HEK293 (cell line): ENCODE results near the gene CYBA.

Source experiments
- ZFHX2 ChIP-seq: fragments of 450-650 bp; formaldehyde crosslinking; conservative IDR thresholded peaks from 2 replicates; pipeline ENCODE4 v1.5.1; 2016; ENCODE audit warnings: missing biosample characterization, missing genetic modification characterization
- ZNF366 ChIP-seq: fragments of 450-650 bp; formaldehyde crosslinking; conservative IDR thresholded peaks from 2 replicates; pipeline ENCODE4 v1.5.1; 2016; ENCODE audit warnings: missing biosample characterization, missing genetic modification characterization
- ZNF629 ChIP-seq: fragments of 450-650 bp; formaldehyde crosslinking; IDR thresholded peaks from 2 replicates; pipeline ENCODE4 v1.5.1; 2017; ENCODE audit warnings: missing biosample characterization, missing genetic modification characterization
- ZSCAN23 ChIP-seq: fragments of 450-650 bp; formaldehyde crosslinking; IDR thresholded peaks from 2 replicates; pipeline ENCODE4 v1.5.1; 2016; ENCODE audit warnings: missing biosample characterization, missing genetic modification characterization
- TF ChIP-seq, protein P1 (sequence below): fragments of 450-650 bp; formaldehyde crosslinking; IDR thresholded peaks from 2 replicates; pipeline ENCODE4 v1.5.1; 2016; ENCODE audit warnings: missing biosample characterization, missing genetic modification characterization
- TF ChIP-seq, protein P2 (sequence below): fragments of 450-650 bp; formaldehyde crosslinking; IDR thresholded peaks from 2 replicates; pipeline ENCODE4 v1.5.1; 2016; ENCODE audit warnings: missing biosample characterization, missing genetic modification characterization
- TF ChIP-seq, protein P3 (sequence below): fragments of 450-650 bp; formaldehyde crosslinking; IDR thresholded peaks from 2 replicates; pipeline ENCODE4 v1.5.1; 2016; ENCODE audit warnings: missing biosample characterization, missing genetic modification characterization
- TF ChIP-seq, protein P4 (sequence below): fragments of 450-650 bp; formaldehyde crosslinking; IDR thresholded peaks from 2 replicates; pipeline ENCODE4 v1.5.1; 2016; ENCODE audit warnings: missing biosample characterization, missing genetic modification characterization
- TF ChIP-seq, protein P5 (sequence below): fragments of 450-650 bp; formaldehyde crosslinking; IDR thresholded peaks from 2 replicates; pipeline ENCODE4 v1.5.1; 2016; ENCODE audit warnings: missing biosample characterization, missing genetic modification characterization
- TF ChIP-seq, protein P6 (sequence below): fragments of 450-650 bp; formaldehyde crosslinking; conservative IDR thresholded peaks from 2 replicates; pipeline ENCODE4 v1.5.1; 2016; ENCODE audit warnings: low read depth, missing biosample characterization, missing genetic modification characterization

DNA sequence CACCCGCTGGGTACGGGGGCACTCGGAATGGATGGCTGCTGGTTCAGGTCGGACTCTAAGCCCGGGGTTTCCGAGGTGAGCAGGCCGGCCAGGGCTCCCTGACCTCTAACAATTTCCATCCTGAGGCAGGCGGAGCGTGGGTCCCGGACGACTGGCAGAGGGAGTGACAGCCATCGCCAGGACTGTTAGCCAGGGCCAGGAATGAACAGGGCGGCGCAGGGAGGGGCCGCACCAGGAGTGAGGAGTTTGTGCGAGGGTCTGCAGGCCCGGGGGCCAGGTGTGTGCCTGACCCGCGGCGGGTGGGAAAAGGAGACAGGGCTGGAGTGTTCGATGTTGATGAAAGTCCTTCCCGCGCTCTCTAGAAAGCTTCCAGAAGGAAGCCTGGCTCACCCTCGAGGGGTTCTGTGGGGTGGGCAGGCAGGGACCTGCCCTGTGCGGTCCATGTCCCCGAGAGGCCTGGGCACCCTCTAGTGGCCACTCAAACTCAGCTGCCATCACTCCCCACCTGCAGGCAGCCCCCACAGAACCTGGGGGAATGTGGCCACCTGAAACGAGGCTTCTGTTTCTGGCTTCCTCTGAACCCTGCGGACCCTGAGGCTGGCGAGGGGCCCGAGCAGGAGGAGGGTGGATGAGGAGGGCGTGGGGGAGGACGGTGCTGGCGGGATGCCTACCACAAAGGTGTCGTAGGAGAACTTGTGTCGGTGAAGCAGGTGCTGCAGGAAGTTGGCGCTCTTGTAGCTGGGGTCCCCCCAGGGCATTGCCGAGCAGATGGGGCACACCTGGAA is 47.2 kb upstream of the CYBA start:
- TF ChIP-seq, protein P1, sequence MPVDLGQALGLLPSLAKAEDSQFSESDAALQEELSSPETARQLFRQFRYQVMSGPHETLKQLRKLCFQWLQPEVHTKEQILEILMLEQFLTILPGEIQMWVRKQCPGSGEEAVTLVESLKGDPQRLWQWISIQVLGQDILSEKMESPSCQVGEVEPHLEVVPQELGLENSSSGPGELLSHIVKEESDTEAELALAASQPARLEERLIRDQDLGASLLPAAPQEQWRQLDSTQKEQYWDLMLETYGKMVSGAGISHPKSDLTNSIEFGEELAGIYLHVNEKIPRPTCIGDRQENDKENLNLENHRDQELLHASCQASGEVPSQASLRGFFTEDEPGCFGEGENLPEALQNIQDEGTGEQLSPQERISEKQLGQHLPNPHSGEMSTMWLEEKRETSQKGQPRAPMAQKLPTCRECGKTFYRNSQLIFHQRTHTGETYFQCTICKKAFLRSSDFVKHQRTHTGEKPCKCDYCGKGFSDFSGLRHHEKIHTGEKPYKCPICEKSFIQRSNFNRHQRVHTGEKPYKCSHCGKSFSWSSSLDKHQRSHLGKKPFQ = no peak
- TF ChIP-seq, protein P2, sequence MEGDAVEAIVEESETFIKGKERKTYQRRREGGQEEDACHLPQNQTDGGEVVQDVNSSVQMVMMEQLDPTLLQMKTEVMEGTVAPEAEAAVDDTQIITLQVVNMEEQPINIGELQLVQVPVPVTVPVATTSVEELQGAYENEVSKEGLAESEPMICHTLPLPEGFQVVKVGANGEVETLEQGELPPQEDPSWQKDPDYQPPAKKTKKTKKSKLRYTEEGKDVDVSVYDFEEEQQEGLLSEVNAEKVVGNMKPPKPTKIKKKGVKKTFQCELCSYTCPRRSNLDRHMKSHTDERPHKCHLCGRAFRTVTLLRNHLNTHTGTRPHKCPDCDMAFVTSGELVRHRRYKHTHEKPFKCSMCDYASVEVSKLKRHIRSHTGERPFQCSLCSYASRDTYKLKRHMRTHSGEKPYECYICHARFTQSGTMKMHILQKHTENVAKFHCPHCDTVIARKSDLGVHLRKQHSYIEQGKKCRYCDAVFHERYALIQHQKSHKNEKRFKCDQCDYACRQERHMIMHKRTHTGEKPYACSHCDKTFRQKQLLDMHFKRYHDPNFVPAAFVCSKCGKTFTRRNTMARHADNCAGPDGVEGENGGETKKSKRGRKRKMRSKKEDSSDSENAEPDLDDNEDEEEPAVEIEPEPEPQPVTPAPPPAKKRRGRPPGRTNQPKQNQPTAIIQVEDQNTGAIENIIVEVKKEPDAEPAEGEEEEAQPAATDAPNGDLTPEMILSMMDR (tag by site-specific recombination) = peak; percentile 72
- TF ChIP-seq ZNF366 (tag by site-specific recombination) (no peak), ZSCAN23 (tag by site-specific recombination) (no peak), ZFHX2 (tag by site-specific recombination) (no peak), ZNF629 (tag by site-specific recombination) (no peak)
- TF ChIP-seq, protein P3, sequence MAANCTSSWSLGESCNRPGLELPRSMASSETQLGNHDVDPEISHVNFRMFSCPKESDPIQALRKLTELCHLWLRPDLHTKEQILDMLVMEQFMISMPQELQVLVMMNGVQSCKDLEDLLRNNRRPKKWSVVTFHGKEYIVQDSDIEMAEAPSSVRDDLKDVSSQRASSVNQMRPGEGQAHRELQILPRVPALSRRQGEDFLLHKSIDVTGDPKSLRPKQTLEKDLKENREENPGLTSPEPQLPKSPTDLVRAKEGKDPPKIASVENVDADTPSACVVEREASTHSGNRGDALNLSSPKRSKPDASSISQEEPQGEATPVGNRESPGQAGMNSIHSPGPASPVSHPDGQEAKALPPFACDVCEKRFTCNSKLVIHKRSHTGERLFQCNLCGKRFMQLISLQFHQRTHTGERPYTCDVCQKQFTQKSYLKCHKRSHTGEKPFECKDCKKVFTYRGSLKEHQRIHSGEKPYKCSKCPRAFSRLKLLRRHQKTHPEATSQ (tag by site-specific recombination) = no peak
- TF ChIP-seq, protein P4, sequence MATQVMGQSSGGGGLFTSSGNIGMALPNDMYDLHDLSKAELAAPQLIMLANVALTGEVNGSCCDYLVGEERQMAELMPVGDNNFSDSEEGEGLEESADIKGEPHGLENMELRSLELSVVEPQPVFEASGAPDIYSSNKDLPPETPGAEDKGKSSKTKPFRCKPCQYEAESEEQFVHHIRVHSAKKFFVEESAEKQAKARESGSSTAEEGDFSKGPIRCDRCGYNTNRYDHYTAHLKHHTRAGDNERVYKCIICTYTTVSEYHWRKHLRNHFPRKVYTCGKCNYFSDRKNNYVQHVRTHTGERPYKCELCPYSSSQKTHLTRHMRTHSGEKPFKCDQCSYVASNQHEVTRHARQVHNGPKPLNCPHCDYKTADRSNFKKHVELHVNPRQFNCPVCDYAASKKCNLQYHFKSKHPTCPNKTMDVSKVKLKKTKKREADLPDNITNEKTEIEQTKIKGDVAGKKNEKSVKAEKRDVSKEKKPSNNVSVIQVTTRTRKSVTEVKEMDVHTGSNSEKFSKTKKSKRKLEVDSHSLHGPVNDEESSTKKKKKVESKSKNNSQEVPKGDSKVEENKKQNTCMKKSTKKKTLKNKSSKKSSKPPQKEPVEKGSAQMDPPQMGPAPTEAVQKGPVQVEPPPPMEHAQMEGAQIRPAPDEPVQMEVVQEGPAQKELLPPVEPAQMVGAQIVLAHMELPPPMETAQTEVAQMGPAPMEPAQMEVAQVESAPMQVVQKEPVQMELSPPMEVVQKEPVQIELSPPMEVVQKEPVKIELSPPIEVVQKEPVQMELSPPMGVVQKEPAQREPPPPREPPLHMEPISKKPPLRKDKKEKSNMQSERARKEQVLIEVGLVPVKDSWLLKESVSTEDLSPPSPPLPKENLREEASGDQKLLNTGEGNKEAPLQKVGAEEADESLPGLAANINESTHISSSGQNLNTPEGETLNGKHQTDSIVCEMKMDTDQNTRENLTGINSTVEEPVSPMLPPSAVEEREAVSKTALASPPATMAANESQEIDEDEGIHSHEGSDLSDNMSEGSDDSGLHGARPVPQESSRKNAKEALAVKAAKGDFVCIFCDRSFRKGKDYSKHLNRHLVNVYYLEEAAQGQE (tag by site-specific recombination) = no peak
- TF ChIP-seq, protein P5, sequence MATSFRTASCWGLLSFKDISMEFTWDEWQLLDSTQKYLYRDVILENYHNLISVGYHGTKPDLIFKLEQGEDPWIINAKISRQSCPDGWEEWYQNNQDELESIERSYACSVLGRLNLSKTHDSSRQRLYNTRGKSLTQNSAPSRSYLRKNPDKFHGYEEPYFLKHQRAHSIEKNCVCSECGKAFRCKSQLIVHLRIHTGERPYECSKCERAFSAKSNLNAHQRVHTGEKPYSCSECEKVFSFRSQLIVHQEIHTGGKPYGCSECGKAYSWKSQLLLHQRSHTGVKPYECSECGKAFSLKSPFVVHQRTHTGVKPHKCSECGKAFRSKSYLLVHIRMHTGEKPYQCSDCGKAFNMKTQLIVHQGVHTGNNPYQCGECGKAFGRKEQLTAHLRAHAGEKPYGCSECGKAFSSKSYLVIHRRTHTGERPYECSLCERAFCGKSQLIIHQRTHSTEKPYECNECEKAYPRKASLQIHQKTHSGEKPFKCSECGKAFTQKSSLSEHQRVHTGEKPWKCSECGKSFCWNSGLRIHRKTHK = no peak
- TF ChIP-seq, protein P6, sequence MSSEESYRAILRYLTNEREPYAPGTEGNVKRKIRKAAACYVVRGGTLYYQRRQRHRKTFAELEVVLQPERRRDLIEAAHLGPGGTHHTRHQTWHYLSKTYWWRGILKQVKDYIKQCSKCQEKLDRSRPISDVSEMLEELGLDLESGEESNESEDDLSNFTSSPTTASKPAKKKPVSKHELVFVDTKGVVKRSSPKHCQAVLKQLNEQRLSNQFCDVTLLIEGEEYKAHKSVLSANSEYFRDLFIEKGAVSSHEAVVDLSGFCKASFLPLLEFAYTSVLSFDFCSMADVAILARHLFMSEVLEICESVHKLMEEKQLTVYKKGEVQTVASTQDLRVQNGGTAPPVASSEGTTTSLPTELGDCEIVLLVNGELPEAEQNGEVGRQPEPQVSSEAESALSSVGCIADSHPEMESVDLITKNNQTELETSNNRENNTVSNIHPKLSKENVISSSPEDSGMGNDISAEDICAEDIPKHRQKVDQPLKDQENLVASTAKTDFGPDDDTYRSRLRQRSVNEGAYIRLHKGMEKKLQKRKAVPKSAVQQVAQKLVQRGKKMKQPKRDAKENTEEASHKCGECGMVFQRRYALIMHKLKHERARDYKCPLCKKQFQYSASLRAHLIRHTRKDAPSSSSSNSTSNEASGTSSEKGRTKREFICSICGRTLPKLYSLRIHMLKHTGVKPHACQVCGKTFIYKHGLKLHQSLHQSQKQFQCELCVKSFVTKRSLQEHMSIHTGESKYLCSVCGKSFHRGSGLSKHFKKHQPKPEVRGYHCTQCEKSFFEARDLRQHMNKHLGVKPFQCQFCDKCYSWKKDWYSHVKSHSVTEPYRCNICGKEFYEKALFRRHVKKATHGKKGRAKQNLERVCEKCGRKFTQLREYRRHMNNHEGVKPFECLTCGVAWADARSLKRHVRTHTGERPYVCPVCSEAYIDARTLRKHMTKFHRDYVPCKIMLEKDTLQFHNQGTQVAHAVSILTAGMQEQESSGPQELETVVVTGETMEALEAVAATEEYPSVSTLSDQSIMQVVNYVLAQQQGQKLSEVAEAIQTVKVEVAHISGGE (tag by site-specific recombination) = no peak
